Measurements from ENCODE around the gene GAS7.
"Not testable (repeated sequence)": the region's sequence is repeated elsewhere in the genome, so short reads cannot be mapped to it uniquely, and the experiment has no call there.

The GAS7 gene

DNA sequence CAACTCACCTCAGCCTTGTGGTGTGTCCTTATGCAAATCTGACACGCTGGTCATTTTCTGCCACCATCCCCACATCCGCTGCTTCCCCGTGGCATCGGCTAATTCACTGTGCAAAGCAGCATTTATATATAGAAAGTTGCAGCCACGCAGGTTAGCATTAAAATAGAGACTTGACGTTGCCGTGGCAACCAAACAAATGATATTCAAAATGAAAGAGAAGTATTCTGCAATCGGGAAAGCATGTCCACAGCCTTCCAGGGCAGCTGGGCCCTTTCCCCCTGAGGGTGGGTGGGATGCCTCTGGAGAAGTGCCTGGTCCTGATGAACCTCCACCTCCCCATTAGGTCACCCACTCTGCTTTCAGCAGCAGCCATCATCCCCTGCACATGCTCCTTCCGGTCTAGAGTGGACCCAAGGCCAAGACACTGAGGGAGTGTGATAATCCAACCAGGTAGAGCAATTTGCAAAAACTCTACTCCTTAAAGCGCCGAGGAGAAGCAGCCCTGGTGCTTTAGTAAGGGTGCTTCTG, 138.7 kb downstream of the GAS7 start:
- TF ChIP-seq, protein P1, sequence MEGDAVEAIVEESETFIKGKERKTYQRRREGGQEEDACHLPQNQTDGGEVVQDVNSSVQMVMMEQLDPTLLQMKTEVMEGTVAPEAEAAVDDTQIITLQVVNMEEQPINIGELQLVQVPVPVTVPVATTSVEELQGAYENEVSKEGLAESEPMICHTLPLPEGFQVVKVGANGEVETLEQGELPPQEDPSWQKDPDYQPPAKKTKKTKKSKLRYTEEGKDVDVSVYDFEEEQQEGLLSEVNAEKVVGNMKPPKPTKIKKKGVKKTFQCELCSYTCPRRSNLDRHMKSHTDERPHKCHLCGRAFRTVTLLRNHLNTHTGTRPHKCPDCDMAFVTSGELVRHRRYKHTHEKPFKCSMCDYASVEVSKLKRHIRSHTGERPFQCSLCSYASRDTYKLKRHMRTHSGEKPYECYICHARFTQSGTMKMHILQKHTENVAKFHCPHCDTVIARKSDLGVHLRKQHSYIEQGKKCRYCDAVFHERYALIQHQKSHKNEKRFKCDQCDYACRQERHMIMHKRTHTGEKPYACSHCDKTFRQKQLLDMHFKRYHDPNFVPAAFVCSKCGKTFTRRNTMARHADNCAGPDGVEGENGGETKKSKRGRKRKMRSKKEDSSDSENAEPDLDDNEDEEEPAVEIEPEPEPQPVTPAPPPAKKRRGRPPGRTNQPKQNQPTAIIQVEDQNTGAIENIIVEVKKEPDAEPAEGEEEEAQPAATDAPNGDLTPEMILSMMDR (IDR thresholded peaks at IDR 0.05; ENCODE audit: insufficient read depth, low read depth, low read length, missing control alignments), result no peak
- H3K4me3 ChIP-seq (ENCODE audit: low read length), result no peak overlapping the region
- DNase-seq (ENCODE audit: low read depth), result no peak

DNA sequence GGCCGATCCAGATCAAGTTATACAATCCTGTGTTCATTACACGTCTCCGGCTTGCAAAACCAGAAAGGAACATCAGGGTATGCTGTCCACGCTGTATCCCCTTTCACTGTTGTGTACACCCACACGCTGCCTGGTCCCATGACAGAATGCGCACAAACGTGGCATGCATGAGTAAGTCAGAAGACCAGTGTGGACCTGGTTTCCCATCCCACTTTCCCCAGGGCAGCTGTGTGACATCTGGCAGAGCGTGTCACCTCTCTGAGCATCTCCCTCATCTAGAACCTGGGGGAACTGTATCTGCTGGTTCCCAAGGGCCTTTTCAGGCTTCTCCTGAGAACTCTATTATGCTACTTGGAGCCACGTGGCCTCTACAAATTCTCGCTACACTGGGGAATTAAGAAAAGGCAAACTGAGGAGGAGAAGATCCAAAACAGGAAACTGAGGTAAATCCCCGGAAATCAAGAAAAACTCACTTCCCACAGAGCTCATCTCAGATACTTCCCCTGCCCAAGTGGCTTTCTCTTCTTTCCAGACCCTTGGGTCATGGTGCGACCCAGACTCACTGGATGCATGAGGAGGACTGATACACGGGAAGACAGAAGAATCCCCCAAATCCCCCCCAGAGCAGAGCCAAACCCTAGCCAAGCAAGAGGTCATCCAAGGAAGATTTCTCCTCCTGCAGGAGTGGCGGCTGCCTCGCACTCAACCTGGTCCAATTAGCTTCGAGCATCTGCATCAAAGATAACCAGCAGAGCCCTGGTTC, 139.3 kb downstream of the GAS7 start:
- no peak overlapping the region for H3K4me3 ChIP-seq (ENCODE audit: low read length)
- TF ChIP-seq, protein P1 (IDR thresholded peaks at IDR 0.05; ENCODE audit: insufficient read depth, low read depth, low read length, missing control alignments), result no peak
- no peak for DNase-seq (ENCODE audit: low read depth)

DNA sequence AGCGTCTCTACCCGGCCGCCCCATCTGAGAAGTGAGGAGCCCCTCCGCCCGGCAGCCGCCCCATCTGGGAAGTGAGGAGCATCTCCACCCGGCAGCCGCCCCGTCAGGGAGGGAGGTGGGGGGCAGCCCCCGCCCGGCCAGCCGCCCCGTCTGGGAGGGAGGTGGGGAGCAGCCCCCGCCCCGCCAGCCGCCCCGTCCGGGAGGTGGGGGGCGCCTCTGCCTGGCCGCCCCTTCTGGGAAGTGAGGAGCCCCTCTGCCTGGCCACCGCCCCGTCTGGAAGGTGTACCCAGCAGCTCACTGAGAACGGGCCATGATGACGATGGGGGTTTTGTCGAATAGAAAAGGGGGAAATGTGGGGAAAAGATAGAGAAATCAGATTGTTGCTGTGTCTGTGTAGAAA, 140.9 kb downstream of the GAS7 start:
- DNase-seq (ENCODE audit: low read depth); H3K4me3 ChIP-seq (ENCODE audit: low read length): not testable (repeated sequence)

DNA sequence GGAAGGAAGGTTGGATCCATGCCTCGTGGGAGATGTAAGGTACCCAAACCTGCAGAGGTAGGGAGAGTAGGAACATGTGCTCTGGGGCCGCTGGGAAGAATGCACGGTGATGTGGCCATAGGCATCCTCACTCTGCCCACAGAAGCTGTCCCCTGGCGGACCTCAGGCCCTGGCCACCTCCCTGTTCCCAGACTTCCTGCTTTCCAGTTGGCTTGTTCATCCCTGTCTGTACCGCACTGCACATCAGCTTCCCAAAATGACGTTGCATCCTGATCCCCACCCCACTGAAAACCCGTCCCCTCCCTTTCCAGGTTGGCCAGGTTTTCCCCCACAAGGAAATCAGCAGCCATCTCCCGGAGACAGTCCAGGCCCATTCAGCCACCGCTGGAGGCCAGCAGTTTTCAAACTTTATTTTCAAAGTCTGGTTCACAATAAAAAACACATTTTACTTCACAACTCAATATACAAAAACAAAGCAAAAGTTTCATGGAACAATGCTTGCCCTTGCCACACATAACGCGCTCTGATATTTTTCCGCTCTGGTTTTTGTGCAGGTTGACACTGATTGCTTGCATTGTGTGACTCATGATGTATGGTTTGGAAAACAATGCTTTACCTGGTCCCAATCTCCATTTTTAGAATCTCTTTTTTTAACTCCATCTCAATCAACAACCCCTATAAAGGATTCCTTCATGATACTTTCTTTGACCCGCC, 143.0 kb downstream of the GAS7 start:
- no peak for DNase-seq (ENCODE audit: low read depth)
- no peak overlapping the region for H3K4me3 ChIP-seq (ENCODE audit: low read length)
- TF ChIP-seq, protein P1 (IDR thresholded peaks at IDR 0.05; ENCODE audit: insufficient read depth, low read depth, low read length, missing control alignments), result no peak

DNA sequence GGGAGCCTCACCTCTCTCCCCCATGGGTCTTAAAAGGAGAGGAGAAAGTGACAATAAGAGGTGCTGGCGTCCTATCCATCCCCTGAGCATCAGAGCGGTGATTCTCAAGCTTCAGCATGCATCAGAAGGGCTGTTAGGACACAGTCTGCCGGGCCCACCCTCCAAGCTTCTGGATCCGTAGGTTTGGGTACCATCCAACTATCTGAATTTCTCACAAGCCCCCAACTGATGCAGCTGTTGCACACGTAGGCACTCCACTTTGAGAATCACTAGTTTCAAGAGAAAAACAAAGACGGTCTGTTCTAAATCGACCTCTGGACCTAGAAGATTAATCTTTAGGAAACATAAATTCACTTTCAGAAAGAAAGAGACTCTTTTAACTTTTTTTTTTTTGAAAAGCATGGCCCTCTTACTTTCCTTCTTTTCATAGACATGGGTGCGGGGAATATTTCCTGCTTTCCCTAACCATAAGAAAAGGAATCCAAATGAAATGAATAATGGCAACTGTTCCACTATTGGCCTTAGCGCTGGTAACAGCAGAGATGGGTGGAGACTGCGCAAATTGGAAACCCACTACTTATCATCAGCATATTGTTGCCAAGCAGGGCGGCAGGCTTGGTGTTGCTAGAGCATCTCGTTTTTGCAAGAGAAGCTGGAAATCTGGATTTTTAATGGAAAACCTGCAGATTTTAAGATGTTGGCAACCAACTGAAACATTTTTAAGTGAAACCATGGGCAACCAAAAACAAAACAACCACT, 144.4 kb downstream of the GAS7 start:
- no peak overlapping the region for H3K4me3 ChIP-seq (ENCODE audit: low read length)
- no peak for DNase-seq (ENCODE audit: low read depth)
- TF ChIP-seq, protein P1 (IDR thresholded peaks at IDR 0.05; ENCODE audit: insufficient read depth, low read depth, low read length, missing control alignments), result no peak

DNA sequence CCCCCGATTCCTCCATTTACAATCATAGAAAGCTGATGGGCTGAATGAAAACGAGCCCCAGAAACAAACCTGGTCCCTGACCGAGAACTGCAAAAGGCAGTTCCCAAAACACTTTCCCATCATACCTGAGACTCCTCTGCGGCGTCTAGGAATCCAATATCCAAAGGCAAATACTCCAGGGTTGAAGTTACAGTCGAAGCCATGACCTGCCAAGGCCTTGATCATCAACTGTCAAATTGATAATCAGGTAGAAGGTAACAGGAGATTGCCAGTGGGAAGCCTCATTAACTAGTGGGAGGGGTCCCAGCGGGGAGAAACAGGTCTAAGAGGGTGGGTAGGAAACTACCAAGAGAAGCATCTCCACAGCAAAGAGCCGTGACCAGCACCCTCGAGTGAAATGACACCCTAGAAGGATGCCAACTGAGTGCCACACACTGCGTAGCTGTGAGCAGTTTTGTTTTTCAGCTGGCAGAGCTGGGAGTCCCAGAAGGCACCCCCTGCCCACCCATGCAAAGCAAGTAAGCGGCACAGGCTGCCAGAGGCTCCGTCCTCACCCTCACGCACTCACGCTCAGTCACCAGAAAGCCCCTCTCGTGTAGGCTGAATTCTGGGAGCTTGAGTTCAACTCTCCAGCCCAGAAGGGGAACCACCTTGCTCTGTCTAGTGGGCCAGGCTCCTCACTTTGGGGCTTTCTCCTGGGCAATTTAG, 146.1 kb downstream of the GAS7 start:
- TF ChIP-seq, protein P1 (IDR thresholded peaks at IDR 0.05; ENCODE audit: insufficient read depth, low read depth, low read length, missing control alignments), result no peak

More for the DNA sequence above, 146.1 kb downstream of the GAS7 start:
- DNase-seq (ENCODE audit: low read depth), result no peak
- H3K4me3 ChIP-seq (ENCODE audit: low read length), result no peak overlapping the region
